MCF 10A (cell line): Measurements from ENCODE around the gene CCDC120. TPM values are rescaled to one million over a fixed set of nuclear protein-coding genes. Genes with fewer than 3 reads are reported as not detected.

Experiments
- BruUV-seq: library from RNA; stranded (reverse); fragments of 400-500 nt; replicated peaks from 2 replicates; lab custom pipeline; 2021; lab: Mats Ljungman, UMichigan
- CTCF ChIA-PET: fragments of 300-600 bp; sonication (Branson Sonifier 250); formaldehyde crosslinking; extraction: SDS; loops from one replicate; lab custom pipeline; 2021; ENCODE audit warnings: antibody characterized with exemption, inconsistent platforms; lab: Yijun Ruan, JAX
- POLR2A ChIA-PET: fragments of 300-600, 350-650 bp; sonication (Branson Sonifier 250); formaldehyde crosslinking; extraction: SDS; loops from one replicate; lab custom pipeline; 2020; ENCODE audit warnings: antibody characterized with exemption, inconsistent platforms; lab: Yijun Ruan, JAX
- DNase-seq: peaks from one replicate; pipeline ENCODE4 v3.0.0-alpha.2; 2018; ENCODE audit not compliant: unreplicated experiment
- H3K27ac Mint-ChIP-seq: one replicate; pipeline ENCODE4 v1.8.0; 2022; ENCODE audit warnings: mild to moderate bottlenecking, low read depth, mixed read lengths; ENCODE audit not compliant: unreplicated experiment
- H3K27me3 Mint-ChIP-seq: one replicate; pipeline ENCODE4 v1.8.0; 2022; ENCODE audit warnings: mixed read lengths; ENCODE audit not compliant: insufficient read depth, unreplicated experiment
- H3K36me3 Mint-ChIP-seq: one replicate; pipeline ENCODE4 v1.8.0; 2022; ENCODE audit warnings: mild to moderate bottlenecking, moderate library complexity, mixed read lengths; ENCODE audit not compliant: insufficient read depth, unreplicated experiment
- H3K4me1 Mint-ChIP-seq: one replicate; pipeline ENCODE4 v1.8.0; 2022; ENCODE audit warnings: mixed read lengths; ENCODE audit not compliant: insufficient read depth, unreplicated experiment
- H3K4me3 Mint-ChIP-seq: one replicate; pipeline ENCODE4 v1.8.0; 2022; ENCODE audit warnings: mild to moderate bottlenecking, moderate library complexity, mixed read lengths; ENCODE audit not compliant: unreplicated experiment
- H3K9me3 Mint-ChIP-seq: one replicate; pipeline ENCODE4 v1.8.0; 2022; ENCODE audit warnings: mixed read lengths; ENCODE audit not compliant: unreplicated experiment
- CTCF ChIP-seq: fragments of 200-600 bp; IDR thresholded peaks from one replicate; pipeline ENCODE4 v1.8.0; 2022; ENCODE audit warnings: antibody characterized with exemption, mild to moderate bottlenecking; ENCODE audit not compliant: unreplicated experiment
- intact Hi-C: fragments of 100-400 bp; cut with micrococcal nuclease; formaldehyde crosslinking; loops from 2 replicates; pipeline ENCODE4 v1.14.1; 2022
- total RNA-seq: library from RNA; stranded (reverse); gene quantifications from 2 replicates; pipeline ENCODE4 v1.2.3, GENCODE V29; 2022

Gene CCDC120
- total RNA-seq, 1 experiment from 2014 or later, result 14.4 TPM

- peak overlapping the region; percentile 69 for H3K4me3 Mint-ChIP-seq
- TF ChIP-seq CTCF, result no peak
- H3K27ac Mint-ChIP-seq, result peak overlapping the region; percentile 29
- H3K36me3 Mint-ChIP-seq, result no peaks in the 10 kb centered on the region
- CTCF ChIA-PET, result no interaction called here
- no peaks in the 10 kb centered on the region for H3K4me1 Mint-ChIP-seq
- POLR2A ChIA-PET, result no interaction called here
- intact Hi-C loops, result no loop called here
- peaks cover 23% of the 10 kb centered on the region for H3K9me3 Mint-ChIP-seq
- peaks cover 11% of the 10 kb centered on the region for H3K27me3 Mint-ChIP-seq
- no peak for DNase-seq
- no TSS peak for BruUV-seq
Observed at GRCh38 chrX:49053223-49054072, 5.4 kb upstream of the CCDC120 start.

GRCh38 chrX:49054073-49054762 is 4.6 kb upstream of the CCDC120 start:
- no peaks in the 10 kb centered on the region for H3K36me3 Mint-ChIP-seq
- no peak for DNase-seq
- H3K9me3 Mint-ChIP-seq, result peaks cover 23% of the 10 kb centered on the region
- no peaks in the 10 kb centered on the region for H3K4me1 Mint-ChIP-seq
- CTCF ChIA-PET, result no interaction called here
- H3K27ac Mint-ChIP-seq, result no peak overlapping the region
- no TSS peak for BruUV-seq
- no peak for TF ChIP-seq CTCF
- POLR2A ChIA-PET, result no interaction called here
- peak overlapping the region; percentile 69 for H3K4me3 Mint-ChIP-seq
- H3K27me3 Mint-ChIP-seq, result peaks cover 11% of the 10 kb centered on the region
- intact Hi-C loops, result no loop called here

GRCh38 chrX:49059201-49059600 is 402 bp downstream of the CCDC120 start:
- Mint-ChIP-seq H3K27ac (peak overlapping the region; percentile 59), H3K4me1 (no peaks in the 10 kb centered on the region), H3K4me3 (peak overlapping the region; percentile 90), H3K9me3 (peaks cover 9% of the 10 kb centered on the region), H3K36me3 (peaks cover 5% of the 10 kb centered on the region), H3K27me3 (peaks cover 4% of the 10 kb centered on the region)
- POLR2A ChIA-PET, result interaction anchor here (0.6 to 2.8 kb wide), 7 partner anchors 11 to 108 kb away, joined by 3 to 20 read pairs (median 6); partner anchors contain the start of genes GRIPAP1, TFE3 and WDR45
- BruUV-seq, result TSS peak; percentile 68
- intact Hi-C loops, result no loop called here
- CTCF ChIA-PET, result interaction anchor here (1.6 kb wide), 1 partner anchor 21 kb away, joined by 4 read pairs; no protein-coding TSS in a partner anchor
- DNase-seq, result peak; percentile 9
- no peak for TF ChIP-seq CTCF

GRCh38 chrX:49059681-49060085 is 884 bp downstream of the CCDC120 start:
- CTCF ChIA-PET, result interaction anchor here (1.6 kb wide), 1 partner anchor 21 kb away, joined by 4 read pairs; no protein-coding TSS in a partner anchor
- no peak for TF ChIP-seq CTCF
- Mint-ChIP-seq H3K36me3 (peaks cover 5% of the 10 kb centered on the region), H3K9me3 (peaks cover 4% of the 10 kb centered on the region), H3K27me3 (no peaks in the 10 kb centered on the region), H3K27ac (peak overlapping the region; percentile 59), H3K4me3 (peak overlapping the region; percentile 90), H3K4me1 (no peaks in the 10 kb centered on the region)
- no TSS peak for BruUV-seq
- POLR2A ChIA-PET, result interaction anchor here (0.6 to 2.8 kb wide), 7 partner anchors 10 to 108 kb away, joined by 3 to 20 read pairs (median 6); partner anchors contain the start of genes GRIPAP1, TFE3 and WDR45
- peak; percentile 13 for DNase-seq
- intact Hi-C loops, result no loop called here
